Peyer's patch (tissue), 4 donors: ENCODE measurements around the gene DNAJB6. TPM values are rescaled to one million over a fixed set of nuclear protein-coding genes. Genes with fewer than 3 reads are reported as not detected.
"Not testable (repeated sequence)": the region's sequence is repeated elsewhere in the genome, so short reads cannot be mapped to it uniquely, and the experiment has no call there.

ENCODE experiments used
- DNase-seq, 3 donors: peaks; one replicate each; pipeline ENCODE4 v3.0.0-alpha.2; 2017 to 2019
- H3K27ac ChIP-seq, 4 donors: fragments of 200-600 bp; sonication (generic); one replicate each; pipeline ENCODE4 v1.5.1; 2016 to 2019
- H3K27me3 ChIP-seq, 2 donors: fragments of 200-600 bp; sonication (generic); one replicate each; pipeline ENCODE4 v1.5.1; 2019
- H3K36me3 ChIP-seq, 3 donors: fragments of 200-600 bp; sonication (generic); one replicate each; pipeline ENCODE4 v1.5.1; 2016 to 2019
- H3K4me1 ChIP-seq, 4 donors: fragments of 200-600 bp; sonication (generic); one replicate each; pipeline ENCODE4 v1.5.1; 2016 to 2019
- H3K4me3 ChIP-seq, 4 donors: fragments of 200-600 bp; sonication (generic); 1 replicate in 3 of 4; 2 replicates in 1 of 4; pipeline ENCODE4 v1.5.1; 2016 to 2019; ENCODE audit warnings: mild to moderate bottlenecking in 1 of 4
- H3K9me3 ChIP-seq, 4 donors: fragments of 200-600 bp; sonication (generic); one replicate each; pipeline ENCODE4 v1.5.1; 2016 to 2019; ENCODE audit warnings: mild to moderate bottlenecking in 1 of 4
- CTCF ChIP-seq, 6 experiments: fragments of 450-650 bp in 4 of 6; fragments of 200-600 bp in 2 of 6; sonication (generic) in 1 of 6; IDR thresholded peaks; one replicate each; pipeline ENCODE4 v1.5.1; 2017 to 2019; ENCODE audit warnings: antibody characterized with exemption in 6 of 6, mild to moderate bottlenecking in 3 of 6, moderate library complexity in 1 of 6
- POLR2A ChIP-seq, 2 donors: fragments of 450-650 bp; IDR thresholded peaks; one replicate each; pipeline ENCODE4 v1.5.1; 2017; ENCODE audit warnings: antibody characterized with exemption in 2 of 2, mild to moderate bottlenecking in 2 of 2, moderate library complexity in 2 of 2
- total RNA-seq, 4 donors: library from RNA; depleted of rRNA; stranded (reverse); fragments of >200 nt; gene quantifications; one replicate each; pipeline ENCODE4 v1.1.0, GENCODE V29; 2016

The DNAJB6 gene
- total RNA-seq, 4 donors from 2014 or later, result 47.1 to 129 (median 61.3) TPM

GRCh38 chr7:157312941-157313340 is 23.9 kb upstream of the DNAJB6 start:
- no peaks in the 10 kb centered on the region for H3K27me3 ChIP-seq
- H3K27ac ChIP-seq, result no peak overlapping the region
- no peaks in the 10 kb centered on the region for H3K9me3 ChIP-seq
- TF ChIP-seq CTCF (IDR thresholded peaks at IDR 0.05) (no peak), POLR2A (IDR thresholded peaks at IDR 0.05) (no peak)
- no peaks in the 10 kb centered on the region for H3K4me1 ChIP-seq
- H3K4me3 ChIP-seq, result no peak overlapping the region
- no peaks in the 10 kb centered on the region for H3K36me3 ChIP-seq
- DNase-seq, result no peak

GRCh38 chr7:157313645-157314044 is 23.2 kb upstream of the DNAJB6 start:
- H3K9me3 ChIP-seq, result no peaks in the 10 kb centered on the region
- no peak overlapping the region for H3K4me3 ChIP-seq
- no peak for TF ChIP-seq CTCF (IDR thresholded peaks at IDR 0.05)
- TF ChIP-seq POLR2A (IDR thresholded peaks at IDR 0.05), result no peak
- no peak for DNase-seq
- H3K36me3 ChIP-seq, result no peaks in the 10 kb centered on the region
- H3K27ac ChIP-seq, result no peak overlapping the region
- H3K4me1 ChIP-seq, result no peaks in the 10 kb centered on the region
- H3K27me3 ChIP-seq, result no peaks in the 10 kb centered on the region

- H3K4me3 ChIP-seq, result no peak overlapping the region
These were observed 18.6 kb upstream of the DNAJB6 start for GRCh38 chr7:157318015-157318706.

GRCh38 chr7:157320608-157320980 is 16.2 kb upstream of the DNAJB6 start:
- no peaks in the 10 kb centered on the region for H3K9me3 ChIP-seq
- H3K4me1 ChIP-seq, result no peaks in the 10 kb centered on the region
- no peaks in the 10 kb centered on the region for H3K27me3 ChIP-seq
- H3K27ac ChIP-seq, result no peak overlapping the region
- no peak for DNase-seq
- no peak overlapping the region for H3K4me3 ChIP-seq
- no peak for TF ChIP-seq CTCF (IDR thresholded peaks at IDR 0.05)
- no peak for TF ChIP-seq POLR2A (IDR thresholded peaks at IDR 0.05)
- no peaks in the 10 kb centered on the region for H3K36me3 ChIP-seq

More at GRCh38 chr7:157318015-157318706, 18.6 kb upstream of the DNAJB6 start:
- no peak for TF ChIP-seq CTCF (IDR thresholded peaks at IDR 0.05)
- no peak for TF ChIP-seq POLR2A (IDR thresholded peaks at IDR 0.05)
- Histone ChIP-seq H3K27ac (no peak overlapping the region), H3K9me3 (no peaks in the 10 kb centered on the region), H3K36me3 (no peaks in the 10 kb centered on the region), H3K4me1 (no peaks in the 10 kb centered on the region), H3K27me3 (no peaks in the 10 kb centered on the region)
- no peak for DNase-seq

GRCh38 chr7:157323401-157323800 is 13.4 kb upstream of the DNAJB6 start:
- DNase-seq, result no peak
- H3K4me1 ChIP-seq, result no peaks in the 10 kb centered on the region
- no peak overlapping the region for H3K27ac ChIP-seq
- H3K36me3 ChIP-seq, result no peaks in the 10 kb centered on the region
- H3K9me3 ChIP-seq, result no peaks in the 10 kb centered on the region
- no peak overlapping the region for H3K4me3 ChIP-seq
- TF ChIP-seq CTCF (IDR thresholded peaks at IDR 0.05), result no peak
- no peak for TF ChIP-seq POLR2A (IDR thresholded peaks at IDR 0.05)
- H3K27me3 ChIP-seq, result no peaks in the 10 kb centered on the region

GRCh38 chr7:157329447-157329846 is 7.4 kb upstream of the DNAJB6 start:
- DNase-seq, result no peak
- Histone ChIP-seq H3K4me1 (no peaks in the 10 kb centered on the region), H3K27ac (no peak overlapping the region), H3K36me3 (no peaks in the 10 kb centered on the region), H3K4me3 (no peak overlapping the region), H3K27me3 (no peaks in the 10 kb centered on the region), H3K9me3 (no peaks in the 10 kb centered on the region)
- TF ChIP-seq CTCF (IDR thresholded peaks at IDR 0.05) (no peak), POLR2A (IDR thresholded peaks at IDR 0.05) (no peak)

- H3K27me3 ChIP-seq, H3K4me3 ChIP-seq, DNase-seq, H3K36me3 ChIP-seq, H3K27ac ChIP-seq, H3K9me3 ChIP-seq, H3K4me1 ChIP-seq: not testable (repeated sequence)
These were observed 6.2 kb upstream of the DNAJB6 start for GRCh38 chr7:157330567-157330966.

- not testable (repeated sequence) for H3K9me3 ChIP-seq, H3K4me1 ChIP-seq, H3K4me3 ChIP-seq, H3K27ac ChIP-seq, DNase-seq, H3K27me3 ChIP-seq, H3K36me3 ChIP-seq
These were observed 5.8 kb upstream of the DNAJB6 start for GRCh38 chr7:157331049-157331448.
